HepG2 (cell line): ENCODE measurements around the gene DMPK. TPM values are rescaled to one million over a fixed set of nuclear protein-coding genes. Genes with fewer than 3 reads are reported as not detected.
A peak's percentile ranks its signal among the peaks of the same experiment; 100 is the strongest.

Source experiments
- ATAC-seq: fragments of 200-7000 bp; cut with Tn5 transposase; 3 replicates; pipeline ENCODE4 v1.9.1; 2020; ENCODE audit warnings: mild to moderate bottlenecking, moderate library complexity
- BruUV-seq: library from RNA; stranded (reverse); fragments of 400-500 nt; replicated peaks from 2 replicates; lab custom pipeline; 2021; lab: Mats Ljungman, UMichigan
- CTCF ChIA-PET: fragments of 300-600 bp; formaldehyde crosslinking; extraction: SDS; loops from one replicate; lab custom pipeline; 2021; ENCODE audit warnings: low total read pairs, inconsistent platforms, low intra/inter-chr PET ratio; lab: Yijun Ruan, JAX
- POLR2A ChIA-PET: fragments of 350-600 bp; sonication (Branson Sonifier 250); formaldehyde crosslinking; loops from one replicate; lab custom pipeline; 2020; ENCODE audit warnings: antibody characterized with exemption, inconsistent platforms; lab: Yijun Ruan, JAX
- DNase-seq: peaks from one replicate; pipeline ENCODE4 v3.0.0-alpha.2; 2015; ENCODE audit warnings: low spot score
- FAIRE-seq: peaks from 3 replicates; lab custom pipeline; 2011; peaks lifted over from hg19 to GRCh38; lab: Jason Lieb, UNC
- H2AFZ ChIP-seq: one replicate; pipeline ENCODE4 v1.6.1; 2011; ENCODE audit warnings: low read length, inconsistent platforms
- H3K27ac ChIP-seq: fragments of 300-600 bp; 3 replicates; pipeline ENCODE4 v1.8.0; 2011; ENCODE audit warnings: mixed run types, mild to moderate bottlenecking, mixed read lengths, low read length, inconsistent platforms; ENCODE audit not compliant: insufficient read depth; ENCODE audit errors: extremely low read length
- H3K27me3 ChIP-seq, 2 experiments: fragments of 200-600 bp in 1 of 2; 2 replicates in 1 of 2; 3 replicates in 1 of 2; pipeline versions ENCODE4 v1.6.0 to v1.8.0; 2011; ENCODE audit warnings: low read length in 2 of 2, mild to moderate bottlenecking in 2 of 2, moderate library complexity in 2 of 2, inconsistent platforms in 1 of 2; ENCODE audit not compliant: insufficient read depth in 2 of 2, control insufficient read depth in 1 of 2
- H3K36me3 ChIP-seq, 2 experiments: fragments of 200-600 bp in 1 of 2; replicated peaks in 1 of 2; 2 replicates in 1 of 2; 3 replicates in 1 of 2; pipeline versions ENCODE4 v1.5.1 to v1.8.0; 2011; ENCODE audit warnings: low read length in 2 of 2, inconsistent platforms in 1 of 2; ENCODE audit not compliant: insufficient read depth in 2 of 2, control insufficient read depth in 1 of 2
- H3K4me1 ChIP-seq: 2 replicates; pipeline ENCODE4 v1.5.1; 2012; ENCODE audit warnings: low read length, inconsistent platforms; ENCODE audit not compliant: insufficient read depth
- H3K4me2 ChIP-seq: 2 replicates; pipeline ENCODE4 v1.6.0; 2011; ENCODE audit warnings: low read depth, low read length, inconsistent platforms
- H3K4me3 ChIP-seq, 3 experiments: fragments of 200-600 bp in 1 of 3; sonication (generic), shearing (Covaris generic) in 1 of 3; replicated peaks in 1 of 3; 2 replicates each; pipeline ENCODE4 v1.5.1; 2011 to 2016; ENCODE audit warnings: low read length in 3 of 3, inconsistent platforms in 2 of 3, low read depth in 2 of 3, mild to moderate bottlenecking in 2 of 3, control low read depth in 1 of 3, mixed read lengths in 1 of 3; ENCODE audit not compliant: insufficient read depth in 1 of 3
- H3K79me2 ChIP-seq: one replicate; pipeline ENCODE4 v1.6.1; 2011; ENCODE audit warnings: low read length, inconsistent platforms; ENCODE audit not compliant: insufficient read depth
- H3K9ac ChIP-seq: 2 replicates; pipeline ENCODE4 v1.6.0; 2011; ENCODE audit warnings: mild to moderate bottlenecking, low read depth, low read length, inconsistent platforms; ENCODE audit not compliant: insufficient read depth
- H3K9me3 ChIP-seq: 2 replicates; pipeline ENCODE4 v1.5.1; 2012; ENCODE audit warnings: mild to moderate bottlenecking, low read length
- H4K20me1 ChIP-seq: 2 replicates; pipeline ENCODE4 v1.6.0; 2011; ENCODE audit warnings: inconsistent platforms, mild to moderate bottlenecking, low read length, moderate library complexity; ENCODE audit not compliant: insufficient read depth
- FOXA1 ChIP-seq, 2 experiments: fragments of 450-650 bp in 1 of 2; sonication (generic) in 1 of 2; formaldehyde crosslinking in 1 of 2; IDR thresholded peaks; 2 replicates each; pipeline versions ENCODE4 v1.4.0 to v1.6.1; 2016 to 2020; ENCODE audit warnings: missing genetic modification reagents in 1 of 2
- HHEX ChIP-seq: IDR thresholded peaks from 2 replicates; pipeline ENCODE4 v1.6.1; 2016; ENCODE audit warnings: control low read depth
- MNT ChIP-seq: fragments of 450-650 bp; IDR thresholded peaks from 2 replicates; pipeline ENCODE4 v1.6.1; 2016
- MXD4 ChIP-seq: IDR thresholded peaks from 2 replicates; pipeline ENCODE4 v1.6.1; 2016; ENCODE audit warnings: mild to moderate bottlenecking, missing biosample characterization, missing genetic modification reagents
- NAIF1 ChIP-seq: sonication (generic); formaldehyde crosslinking; IDR thresholded peaks from 2 replicates; pipeline ENCODE4 v1.5.0; 2020; ENCODE audit warnings: mild to moderate bottlenecking, missing genetic modification reagents, borderline replicate concordance
- RFXAP ChIP-seq: sonication (generic); formaldehyde crosslinking; IDR thresholded peaks from 2 replicates; pipeline ENCODE4 v1.4.0; 2020; ENCODE audit warnings: missing genetic modification reagents, borderline replicate concordance
- STAG1 ChIP-seq: sonication (generic); formaldehyde crosslinking; IDR thresholded peaks from 2 replicates; pipeline ENCODE4 v1.4.0; 2020; ENCODE audit warnings: missing genetic modification reagents
- TRAFD1 ChIP-seq: sonication (generic); formaldehyde crosslinking; IDR thresholded peaks from 2 replicates; pipeline ENCODE4 v1.5.1; 2020; ENCODE audit warnings: missing genetic modification reagents, mild to moderate bottlenecking, borderline replicate concordance
- UBTF ChIP-seq: sonication (generic); formaldehyde crosslinking; IDR thresholded peaks from 2 replicates; pipeline ENCODE4 v1.4.0; 2020; ENCODE audit warnings: mild to moderate bottlenecking, missing genetic modification reagents
- ZFY ChIP-seq: sonication (generic); formaldehyde crosslinking; IDR thresholded peaks from 2 replicates; pipeline ENCODE4 v1.4.0; 2020; ENCODE audit warnings: missing genetic modification reagents
- WGBS: methylation state at CpG from one replicate; pipeline ENCODE4 v1.1.6; 2017; ENCODE audit warnings: low lambda C conversion rate; 5-methylcytosine and 5-hydroxymethylcytosine counted together
- in situ Hi-C: cut with HindIII; loops from 2 replicates; pipeline ENCODE4 v1.10.0; 2017; ENCODE audit warnings: low pct_unique_long_range_greater_than_20kb; ENCODE audit not compliant: extremely low pct_ligation_motif_present
- intact Hi-C: fragments of 100-400 bp; cut with micrococcal nuclease; formaldehyde crosslinking; loops from one replicate; pipeline ENCODE4 v1.10.0; 2022; ENCODE audit not compliant: unreplicated experiment
- polyA plus RNA-seq, 8 experiments: library from polyadenylated mRNA; depleted of rRNA in 3 of 8; stranded (reverse) in 7 of 8; unstranded in 1 of 8; fragments of >200 nt; fragmentation: Illumina TruSeq in 4 of 8; extraction: Trizol in 4 of 8; gene quantifications; 2 replicates each; pipeline versions ENCODE4 v1.2.1 to v1.2.3, GENCODE V29; 2011 to 2016; ENCODE audit warnings: low read depth in 4 of 8, missing spikeins in 1 of 8, mixed read lengths in 1 of 8; ENCODE audit not compliant: insufficient read depth in 1 of 8
- total RNA-seq, 5 experiments: library from RNA; depleted of rRNA; stranded (reverse); fragments of >200 nt; fragmentation: Illumina TruSeq; extraction: Trizol; gene quantifications; 2 replicates each; pipeline ENCODE4 v1.2.3, GENCODE V29; 2016; ENCODE audit warnings: low read depth in 1 of 5

The DMPK gene
- total and polyA plus RNA-seq, 2 of the 13 experiments (the other 11 are each of a cell fraction or from before 2014, with no cell fraction given): 5.3 to 8.8 TPM

GRCh38 chr19:45773384-45773783 is 8.9 kb downstream of the DMPK start:
- BruUV-seq: no TSS peak
- H3K9ac ChIP-seq: no peak overlapping the region
- peaks cover 2 to 4% of the 10 kb centered on the region in 2 experiments; a peak in 2 of 5 replicates for H3K36me3 ChIP-seq
- 90% methylated on average over 2 of the region's 2 CpGs for WGBS
- H3K27me3 ChIP-seq: no peaks in the 10 kb centered on the region
- H3K4me2 ChIP-seq: no peak overlapping the region
- no peak for DNase-seq
- no peak for TF ChIP-seq UBTF (CRISPR knock-in tag)
- TF ChIP-seq MNT: 0 out of 2 replicates have a peak, but pooled peaks have one; percentile 31
- no peak for ATAC-seq
- H2AFZ ChIP-seq: no peak overlapping the region
- ChIA-PET POLR2A (no interaction called here), CTCF (no interaction called here)
- H4K20me1 ChIP-seq: no peaks in the 10 kb centered on the region
- peaks cover 18% of the 10 kb centered on the region for H3K4me1 ChIP-seq
- intact Hi-C loops: no loop called here
- H3K4me3 ChIP-seq: no peak overlapping the region
- no peaks in the 10 kb centered on the region for H3K9me3 ChIP-seq
- H3K79me2 ChIP-seq: no peaks in the 10 kb centered on the region
- no peak for FAIRE-seq
- H3K27ac ChIP-seq: no peak overlapping the region
- in situ Hi-C loops: no loop called here

- H2AFZ ChIP-seq: no peak overlapping the region
- H3K79me2 ChIP-seq: peaks cover 2% of the 10 kb centered on the region
- no peak overlapping the region for H3K27ac ChIP-seq
- H3K27me3 ChIP-seq: no peaks in the 10 kb centered on the region
- CTCF ChIA-PET: no interaction called here
- no peak overlapping the region for H3K4me2 ChIP-seq
- peaks cover 2 to 4% of the 10 kb centered on the region in 2 experiments; a peak in 2 of 5 replicates for H3K36me3 ChIP-seq
- FAIRE-seq: no peak
- H3K4me1 ChIP-seq: peaks cover 18% of the 10 kb centered on the region
- DNase-seq: no peak
- no peak overlapping the region for H3K4me3 ChIP-seq
- in situ Hi-C loops: no loop called here
- no peaks in the 10 kb centered on the region for H4K20me1 ChIP-seq
- H3K9me3 ChIP-seq: no peaks in the 10 kb centered on the region
- no peak for ATAC-seq
- no peak overlapping the region for H3K9ac ChIP-seq
- WGBS: 100% methylated on average over 1 of the region's 3 CpGs
- POLR2A ChIA-PET: interaction anchor here (1.2 to 1.4 kb wide), 2 partner anchors 9 to 20 kb away, joined by 3 to 5 read pairs; partner anchors contain the start of genes DMPK and DMWD
- intact Hi-C loops: no loop called here
- BruUV-seq: no TSS peak
- TF ChIP-seq NAIF1 (CRISPR knock-in tag): no peak
- no peak for TF ChIP-seq STAG1 (CRISPR knock-in tag)
- no peak for TF ChIP-seq FOXA1 (IDR thresholded peaks at IDR 0.05)
- no peak for TF ChIP-seq FOXA1 (CRISPR knock-in tag; IDR thresholded peaks at IDR 0.05)
- TF ChIP-seq ZFY (CRISPR knock-in tag): no peak
- no peak for TF ChIP-seq HHEX (CRISPR knock-in tag)
- TF ChIP-seq TRAFD1 (CRISPR knock-in tag): no peak
- no peak for TF ChIP-seq RFXAP
- no peak for TF ChIP-seq MXD4 (CRISPR knock-in tag)
Observed at GRCh38 chr19:45772912-45773311, 9.4 kb downstream of the DMPK start.
